Fibroblast of mammary gland (primary cell): ENCODE measurements around the gene SLC1A2.
A peak's percentile ranks its signal among the peaks of the same experiment; 100 is the strongest.

Experiments
- DNase-seq: peaks from one replicate; pipeline ENCODE4 v3.0.0-alpha.2; 2010; ENCODE audit warnings: low read depth
- H3K4me3 ChIP-seq: 2 replicates; pipeline ENCODE4 v1.5.1; 2011; ENCODE audit warnings: low read depth, mild to moderate bottlenecking, low read length, moderate library complexity; ENCODE audit not compliant: control insufficient read depth
- CTCF ChIP-seq: conservative IDR thresholded peaks from 2 replicates; pipeline ENCODE4 v1.5.1; 2011; ENCODE audit warnings: low read depth, low read length, inconsistent platforms; ENCODE audit not compliant: control insufficient read depth, insufficient read depth

The SLC1A2 gene

GRCh38 chr11:35225946-35226520 is 193.3 kb downstream of the SLC1A2 start:
- TF ChIP-seq CTCF = no peak

DNA sequence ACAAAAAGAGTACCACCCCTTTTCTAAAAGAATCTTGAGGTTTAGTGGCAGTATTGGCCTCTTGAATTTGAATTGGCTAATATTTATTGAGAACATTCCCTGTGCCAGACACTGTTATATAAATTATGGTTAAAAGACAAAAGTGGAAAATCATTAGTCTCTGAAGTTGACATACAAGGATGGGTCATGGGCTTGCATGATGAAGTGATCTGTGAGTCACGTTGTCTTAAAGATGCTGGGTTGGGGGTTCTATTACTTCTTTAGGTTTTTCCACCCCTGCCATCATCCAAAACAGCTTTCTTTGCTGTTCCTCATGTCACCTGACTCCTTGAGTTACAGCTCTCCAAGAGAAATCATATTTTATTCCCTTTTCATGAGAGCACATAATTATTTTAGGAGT is 195.4 kb downstream of the SLC1A2 start:
- TF ChIP-seq CTCF = no peak
- H3K4me3 ChIP-seq = no peak overlapping the region
- DNase-seq = no peak

More at GRCh38 chr11:35225946-35226520, 193.3 kb downstream of the SLC1A2 start:
- H3K4me3 ChIP-seq = no peak overlapping the region
- DNase-seq = no peak

DNA sequence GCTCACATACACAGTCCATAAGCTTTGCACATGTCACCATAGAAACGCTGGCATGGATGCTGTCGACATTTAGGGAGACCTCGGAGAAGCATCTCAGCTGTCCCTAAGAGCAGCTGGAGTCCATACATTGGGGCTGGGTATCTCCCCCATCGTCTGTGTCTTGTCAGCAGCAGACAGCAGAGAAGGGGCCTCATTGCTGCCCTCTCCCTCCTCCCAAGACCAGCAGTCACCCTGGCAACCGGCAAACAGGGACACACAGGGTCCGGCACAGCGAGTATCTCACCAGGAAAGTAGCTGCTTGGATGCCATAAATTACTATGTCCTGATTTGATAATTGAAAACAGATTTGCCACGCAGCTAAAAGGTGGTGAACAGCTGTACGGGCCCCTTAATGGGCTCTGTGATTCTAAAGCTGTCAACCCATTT is 196.0 kb downstream of the SLC1A2 start:
- TF ChIP-seq CTCF = no peak
- no peak overlapping the region for H3K4me3 ChIP-seq
- peak; percentile 63 for DNase-seq

GRCh38 chr11:35218956-35219355 is 200.4 kb downstream of the SLC1A2 start:
- H3K4me3 ChIP-seq = no peak overlapping the region
- peak; percentile 61 for DNase-seq
- no peak for TF ChIP-seq CTCF

DNA sequence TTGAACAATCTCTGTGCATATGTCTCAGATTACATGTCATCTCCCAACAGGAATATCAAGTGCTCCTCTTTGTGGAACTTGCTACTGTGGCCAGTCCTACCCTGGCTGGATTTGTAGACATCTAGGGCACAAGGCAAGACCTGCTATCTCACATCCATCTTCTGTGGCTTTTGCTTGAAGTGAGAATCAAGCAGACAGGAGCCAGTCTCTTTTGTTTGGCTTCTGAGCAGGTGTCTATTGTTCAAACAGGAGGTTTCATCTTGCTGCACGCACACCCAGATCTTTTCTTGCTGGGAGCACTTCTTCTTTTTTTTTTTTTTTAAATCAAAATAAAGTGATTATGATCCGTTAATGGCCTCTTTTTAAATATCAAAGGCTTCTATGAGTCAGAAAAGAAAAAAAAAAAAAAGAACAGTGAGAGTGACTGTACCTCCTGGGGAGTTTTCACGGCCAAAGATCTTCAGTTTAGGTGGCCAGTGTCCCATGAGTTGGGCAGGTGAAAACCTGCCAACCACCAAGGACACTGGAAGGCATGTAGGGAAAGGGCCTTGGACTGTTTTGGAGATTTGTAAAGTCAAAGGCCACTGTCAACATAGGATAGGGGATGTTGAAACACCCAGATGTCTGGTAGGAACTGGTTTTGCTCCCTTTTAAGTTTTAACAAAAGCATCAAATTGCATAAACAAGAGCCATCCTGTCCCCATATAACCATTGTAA is 202.2 kb downstream of the SLC1A2 start:
- DNase-seq = no peak
- no peak for TF ChIP-seq CTCF
- no peak overlapping the region for H3K4me3 ChIP-seq

DNA sequence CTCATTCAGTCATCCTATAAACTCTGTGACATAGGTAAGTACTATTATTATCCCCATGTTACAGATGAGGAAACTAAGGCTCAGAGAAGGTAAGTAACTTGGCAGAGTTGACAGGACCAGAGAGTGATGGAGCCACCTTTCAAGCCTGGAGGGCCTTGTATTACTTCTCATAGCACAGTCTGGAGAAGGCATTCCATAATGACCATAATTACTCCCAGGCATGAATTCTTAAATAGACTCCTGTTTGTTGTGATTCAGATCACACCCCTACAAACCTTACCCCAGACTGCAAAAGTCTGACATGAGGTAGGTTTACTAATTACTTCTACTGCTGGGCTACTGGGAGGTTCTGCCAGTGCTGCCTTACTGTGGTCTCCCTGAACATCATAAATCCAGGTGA is 203.4 kb downstream of the SLC1A2 start:
- no peak overlapping the region for H3K4me3 ChIP-seq
- no peak for TF ChIP-seq CTCF
- DNase-seq = no peak
